SH-SY5Y (cell line): Measurements from ENCODE around the gene SMCO3.

ENCODE experiments used
- GATA2 ChIP-seq: IDR thresholded peaks from 2 replicates; pipeline ENCODE4 v1.6.1; 2011; ENCODE audit warnings: mild to moderate bottlenecking, low read depth, low read length
- GATA3 ChIP-seq: IDR thresholded peaks from 2 replicates; pipeline ENCODE4 v1.6.1; 2011; ENCODE audit warnings: low read depth, mild to moderate bottlenecking, low read length, moderate library complexity

GRCh38 chr12:14860490-14860889 lies 46.5 kb upstream of the SMCO3 start:
- TF ChIP-seq GATA3, result no peak
- no peak for TF ChIP-seq GATA2
